AG10803 (cell line): ENCODE measurements around the gene CDH23.

Source experiments
- DNase-seq: peaks from one replicate; pipeline ENCODE4 v3.0.0; 2010; ENCODE audit warnings: low read depth
- H3K4me3 ChIP-seq: 2 replicates; pipeline ENCODE4 v1.5.1; 2011; ENCODE audit warnings: mild to moderate bottlenecking, low read length, control low read depth
- CTCF ChIP-seq: conservative IDR thresholded peaks from 2 replicates; pipeline ENCODE4 v1.5.1; 2011; ENCODE audit warnings: mild to moderate bottlenecking, low read length, control low read depth, inconsistent platforms

CDH23 gene

GRCh38 chr10:71584461-71584860, 187.7 kb downstream of the CDH23 start:
- TF ChIP-seq CTCF: no peak
- H3K4me3 ChIP-seq: no peak overlapping the region
- DNase-seq: peak; percentile 66

- no peak overlapping the region for H3K4me3 ChIP-seq
- TF ChIP-seq CTCF: no peak
- no peak for DNase-seq
Measured at GRCh38 chr10:71584902-71585563, 188.3 kb downstream of the CDH23 start.

GRCh38 chr10:71585564-71586290, 189.0 kb downstream of the CDH23 start:
- no peak overlapping the region for H3K4me3 ChIP-seq
- DNase-seq: no peak
- TF ChIP-seq CTCF: no peak

- DNase-seq: no peak
- TF ChIP-seq CTCF: no peak
- H3K4me3 ChIP-seq: no peak overlapping the region
Measured at GRCh38 chr10:71587941-71588573, 191.3 kb downstream of the CDH23 start.

GRCh38 chr10:71588685-71589084, 192.0 kb downstream of the CDH23 start:
- DNase-seq: no peak
- no peak overlapping the region for H3K4me3 ChIP-seq
- no peak for TF ChIP-seq CTCF

GRCh38 chr10:71589617-71590551, 193.2 kb downstream of the CDH23 start:
- no peak for DNase-seq
- no peak for TF ChIP-seq CTCF

More at GRCh38 chr10:71589617-71590551, 193.2 kb downstream of the CDH23 start:
- no peak overlapping the region for H3K4me3 ChIP-seq
